ENCODE results near the gene LAYN.

DNA sequence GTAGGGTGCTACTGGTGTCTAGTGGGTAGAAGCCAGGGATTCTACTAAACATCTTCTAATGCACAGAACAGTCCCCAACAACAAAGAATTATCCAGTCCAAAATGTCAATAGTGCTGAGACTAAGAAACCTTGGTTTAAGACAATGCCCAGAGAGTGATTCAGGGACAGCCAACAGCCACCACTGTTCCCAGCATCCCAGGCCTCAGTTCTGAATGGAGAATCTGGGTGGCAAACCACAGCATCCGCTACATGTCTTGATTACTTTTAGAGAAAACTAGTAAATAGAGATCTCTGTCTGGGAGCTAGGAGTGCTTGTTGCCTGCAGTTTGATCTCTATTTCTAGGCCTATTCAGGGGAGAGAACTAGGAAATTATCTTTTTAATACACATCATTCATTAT is 40.8 kb downstream of the LAYN start:
- TF ChIP-seq, protein P1, sequence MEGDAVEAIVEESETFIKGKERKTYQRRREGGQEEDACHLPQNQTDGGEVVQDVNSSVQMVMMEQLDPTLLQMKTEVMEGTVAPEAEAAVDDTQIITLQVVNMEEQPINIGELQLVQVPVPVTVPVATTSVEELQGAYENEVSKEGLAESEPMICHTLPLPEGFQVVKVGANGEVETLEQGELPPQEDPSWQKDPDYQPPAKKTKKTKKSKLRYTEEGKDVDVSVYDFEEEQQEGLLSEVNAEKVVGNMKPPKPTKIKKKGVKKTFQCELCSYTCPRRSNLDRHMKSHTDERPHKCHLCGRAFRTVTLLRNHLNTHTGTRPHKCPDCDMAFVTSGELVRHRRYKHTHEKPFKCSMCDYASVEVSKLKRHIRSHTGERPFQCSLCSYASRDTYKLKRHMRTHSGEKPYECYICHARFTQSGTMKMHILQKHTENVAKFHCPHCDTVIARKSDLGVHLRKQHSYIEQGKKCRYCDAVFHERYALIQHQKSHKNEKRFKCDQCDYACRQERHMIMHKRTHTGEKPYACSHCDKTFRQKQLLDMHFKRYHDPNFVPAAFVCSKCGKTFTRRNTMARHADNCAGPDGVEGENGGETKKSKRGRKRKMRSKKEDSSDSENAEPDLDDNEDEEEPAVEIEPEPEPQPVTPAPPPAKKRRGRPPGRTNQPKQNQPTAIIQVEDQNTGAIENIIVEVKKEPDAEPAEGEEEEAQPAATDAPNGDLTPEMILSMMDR (IDR thresholded peaks at IDR 0.05; ENCODE audit: low read depth, low read length): no peak
- TF ChIP-seq POLR2A (IDR thresholded peaks at IDR 0.05; ENCODE audit: extremely low read depth, insufficient read length): no peak
